Mesenchymal stem cell (in vitro differentiated cells and primary cell): ENCODE measurements around the gene TMEM81.

ENCODE experiments used
- DNase-seq: peaks from one replicate; pipeline ENCODE4 v3.0.0-alpha.2; 2013
- H2AFZ ChIP-seq: one replicate; pipeline ENCODE4 v1.6.1; 2013; ENCODE audit warnings: low read depth, mild to moderate bottlenecking, control low read depth, inconsistent platforms, low read length, moderate library complexity
- H2AK5ac ChIP-seq: 2 replicates; pipeline ENCODE4 v1.6.1; 2013; ENCODE audit warnings: low read length, moderate library complexity, mild to moderate bottlenecking, inconsistent platforms; ENCODE audit not compliant: severe bottlenecking
- H2BK120ac ChIP-seq: one replicate; pipeline ENCODE4 v1.6.1; 2013; ENCODE audit warnings: low read depth, mild to moderate bottlenecking, inconsistent platforms, low read length, moderate library complexity
- H2BK12ac ChIP-seq, 2 experiments: one replicate each; pipeline ENCODE4 v1.6.1; 2013; ENCODE audit warnings: inconsistent platforms in 2 of 2, low read length in 2 of 2, mild to moderate bottlenecking in 2 of 2, moderate library complexity in 2 of 2, control low read depth in 1 of 2
- H2BK15ac ChIP-seq: one replicate; pipeline ENCODE4 v1.6.1; 2013; ENCODE audit warnings: mild to moderate bottlenecking, low read depth, inconsistent platforms; ENCODE audit not compliant: poor library complexity, severe bottlenecking
- H2BK5ac ChIP-seq: 2 replicates; pipeline ENCODE4 v1.6.1; 2013; ENCODE audit warnings: low read depth, mild to moderate bottlenecking, low read length, control low read depth, inconsistent platforms; ENCODE audit not compliant: poor library complexity, severe bottlenecking
- H3K14ac ChIP-seq, 2 experiments: one replicate each; pipeline ENCODE4 v1.6.1; 2013; ENCODE audit warnings: inconsistent platforms in 2 of 2, low read length in 2 of 2, control low read depth in 1 of 2, mild to moderate bottlenecking in 1 of 2, moderate library complexity in 1 of 2
- H3K18ac ChIP-seq, 2 experiments: one replicate each; pipeline ENCODE4 v1.6.1; 2013; ENCODE audit warnings: inconsistent platforms in 2 of 2, low read length in 2 of 2, control low read depth in 1 of 2, low read depth in 1 of 2, mild to moderate bottlenecking in 1 of 2
- H3K23ac ChIP-seq, 2 experiments: one replicate each; pipeline ENCODE4 v1.6.1; 2013; ENCODE audit warnings: inconsistent platforms in 2 of 2, low read length in 2 of 2, mild to moderate bottlenecking in 2 of 2, moderate library complexity in 2 of 2, control low read depth in 1 of 2
- H3K27ac ChIP-seq: 2 replicates; pipeline ENCODE4 v1.5.1; 2013; ENCODE audit warnings: mild to moderate bottlenecking, moderate library complexity, low read length, control low read depth, inconsistent platforms; ENCODE audit not compliant: poor library complexity, severe bottlenecking
- H3K27me3 ChIP-seq, 2 experiments: 2 replicates each; pipeline versions ENCODE4 v1.6.1 to v1.7.0; 2013; ENCODE audit warnings: low read length in 2 of 2, mild to moderate bottlenecking in 2 of 2, moderate library complexity in 2 of 2, control low read depth in 1 of 2, inconsistent platforms in 1 of 2; ENCODE audit not compliant: control insufficient read depth in 1 of 2, insufficient read depth in 1 of 2
- H3K36me3 ChIP-seq, 2 experiments: 2 replicates each; pipeline versions ENCODE4 v1.6.1 to v1.7.0; 2013; ENCODE audit warnings: low read length in 2 of 2, control low read depth in 1 of 2, inconsistent platforms in 1 of 2, low read depth in 1 of 2, mild to moderate bottlenecking in 1 of 2; ENCODE audit not compliant: insufficient read depth in 2 of 2, control insufficient read depth in 1 of 2
- H3K4ac ChIP-seq, 2 experiments: one replicate each; pipeline ENCODE4 v1.6.1; 2013; ENCODE audit warnings: inconsistent platforms in 2 of 2, low read length in 2 of 2, mild to moderate bottlenecking in 2 of 2, moderate library complexity in 2 of 2, control low read depth in 1 of 2, low read depth in 1 of 2
- H3K4me1 ChIP-seq: 2 replicates; pipeline ENCODE4 v1.6.1; 2013; ENCODE audit warnings: low read depth, low read length, control low read depth; ENCODE audit not compliant: control insufficient read depth, insufficient read depth
- H3K4me2 ChIP-seq: 2 replicates; pipeline ENCODE4 v1.6.1; 2013; ENCODE audit warnings: low read length, mild to moderate bottlenecking, inconsistent platforms; ENCODE audit not compliant: poor library complexity, severe bottlenecking
- H3K4me3 ChIP-seq, 2 experiments: 2 replicates each; pipeline versions ENCODE4 v1.5.1 to v1.7.0; 2013; ENCODE audit warnings: low read length in 2 of 2, mild to moderate bottlenecking in 2 of 2, control low read depth in 1 of 2, low read depth in 1 of 2; ENCODE audit not compliant: insufficient read depth in 1 of 2
- H3K79me1 ChIP-seq: replicated peaks from 2 replicates; pipeline ENCODE4 v1.6.1; 2013; ENCODE audit warnings: mild to moderate bottlenecking, control low read depth, low read length, inconsistent platforms; ENCODE audit not compliant: poor library complexity, severe bottlenecking
- H3K9ac ChIP-seq: 2 replicates; pipeline ENCODE4 v1.7.0; 2013; ENCODE audit warnings: mild to moderate bottlenecking, low read length, moderate library complexity
- H3K9me3 ChIP-seq: 2 replicates; pipeline ENCODE4 v1.7.0; 2013; ENCODE audit warnings: mild to moderate bottlenecking, low read length; ENCODE audit not compliant: control insufficient read depth
- H4K8ac ChIP-seq: one replicate; pipeline ENCODE4 v1.6.1; 2013; ENCODE audit warnings: inconsistent platforms, mild to moderate bottlenecking, low read length, moderate library complexity
- H4K91ac ChIP-seq: one replicate; pipeline ENCODE4 v1.6.1; 2013; ENCODE audit warnings: mild to moderate bottlenecking, low read length, inconsistent platforms
- WGBS: methylation state at CpG from one replicate; pipeline ENCODE4 v1.1.7; 2013; ENCODE audit warnings: mixed read lengths; 5-methylcytosine and 5-hydroxymethylcytosine counted together

The TMEM81 gene

GRCh38 chr1:205059660-205060059, 24.6 kb downstream of the TMEM81 start:
- H3K9ac ChIP-seq = no peak overlapping the region

GRCh38 chr1:205058853-205059252, 25.4 kb downstream of the TMEM81 start:
- no peaks in the 10 kb centered on the region for H3K36me3 ChIP-seq
- H2BK120ac ChIP-seq = no peak overlapping the region
- H2BK5ac ChIP-seq = no peak overlapping the region
- H3K18ac ChIP-seq = no peak overlapping the region
- H3K4me1 ChIP-seq = peaks cover 6% of the 10 kb centered on the region
- no peak overlapping the region for H3K4me2 ChIP-seq
- H2BK12ac ChIP-seq = no peak overlapping the region
- no peak overlapping the region for H4K91ac ChIP-seq
- no peak overlapping the region for H3K27ac ChIP-seq
- H2AFZ ChIP-seq = no peak overlapping the region
- no peak overlapping the region for H2BK15ac ChIP-seq
- H3K27me3 ChIP-seq = peaks cover 32 to 59% of the 10 kb centered on the region in 2 experiments
- no peak overlapping the region for H3K14ac ChIP-seq
- WGBS = 92% methylated on average over 12 of the region's 12 CpGs
- no peak overlapping the region for H3K23ac ChIP-seq
- no peaks in the 10 kb centered on the region for H3K9me3 ChIP-seq
- no peak overlapping the region for H4K8ac ChIP-seq
- DNase-seq = no peak
- no peak overlapping the region for H3K4me3 ChIP-seq
- H3K9ac ChIP-seq = no peak overlapping the region
- no peak overlapping the region for H3K4ac ChIP-seq
- H2AK5ac ChIP-seq = no peak overlapping the region
- H3K79me1 ChIP-seq = no peaks in the 10 kb centered on the region

More at GRCh38 chr1:205059660-205060059, 24.6 kb downstream of the TMEM81 start:
- Histone ChIP-seq H3K4ac (no peak overlapping the region), H3K4me3 (no peak overlapping the region), H3K14ac (no peak overlapping the region), H2BK120ac (no peak overlapping the region), H4K91ac (no peak overlapping the region), H3K9me3 (no peaks in the 10 kb centered on the region), H2BK12ac (no peak overlapping the region), H3K4me2 (no peak overlapping the region), H3K79me1 (no peaks in the 10 kb centered on the region), H3K4me1 (peaks cover 6% of the 10 kb centered on the region), H2AFZ (no peak overlapping the region), H2BK5ac (no peak overlapping the region), H2BK15ac (no peak overlapping the region), H3K18ac (no peak overlapping the region), H3K36me3 (no peaks in the 10 kb centered on the region), H2AK5ac (no peak overlapping the region), H3K27me3 (peaks cover 24 to 59% of the 10 kb centered on the region in 2 experiments), H3K27ac (no peak overlapping the region), H3K23ac (no peak overlapping the region), H4K8ac (no peak overlapping the region)
- 84% methylated on average over 6 of the region's 6 CpGs for WGBS
- no peak for DNase-seq

- H2BK12ac ChIP-seq = no peak overlapping the region
These were observed 26.3 kb downstream of the TMEM81 start for GRCh38 chr1:205057808-205058575.

GRCh38 chr1:205056956-205057568, 27.2 kb downstream of the TMEM81 start:
- Histone ChIP-seq H3K4me1 (peaks cover 6% of the 10 kb centered on the region), H2AK5ac (no peak overlapping the region), H4K8ac (no peak overlapping the region), H2AFZ (no peak overlapping the region), H3K14ac (no peak overlapping the region), H3K18ac (no peak overlapping the region), H2BK120ac (no peak overlapping the region), H4K91ac (no peak overlapping the region), H3K36me3 (no peaks in the 10 kb centered on the region), H3K9me3 (no peaks in the 10 kb centered on the region), H3K9ac (no peak overlapping the region), H3K27me3 (peaks cover 44 to 64% of the 10 kb centered on the region in 2 experiments), H3K23ac (no peak overlapping the region), H3K4me3 (no peak overlapping the region), H3K4me2 (no peak overlapping the region), H3K79me1 (no peaks in the 10 kb centered on the region), H2BK5ac (no peak overlapping the region), H3K27ac (no peak overlapping the region), H2BK15ac (no peak overlapping the region), H2BK12ac (no peak overlapping the region), H3K4ac (no peak overlapping the region)
- 81% methylated on average over 6 of the region's 6 CpGs for WGBS
- no peak for DNase-seq

More at GRCh38 chr1:205057808-205058575, 26.3 kb downstream of the TMEM81 start:
- Histone ChIP-seq H3K36me3 (no peaks in the 10 kb centered on the region), H4K91ac (no peak overlapping the region), H2BK5ac (no peak overlapping the region), H3K79me1 (no peaks in the 10 kb centered on the region), H3K4me3 (no peak overlapping the region), H3K27me3 (peaks cover 35 to 63% of the 10 kb centered on the region in 2 experiments), H3K4me1 (peaks cover 6% of the 10 kb centered on the region), H3K4ac (no peak overlapping the region), H3K9me3 (no peaks in the 10 kb centered on the region), H3K18ac (no peak overlapping the region), H2BK120ac (no peak overlapping the region), H3K9ac (no peak overlapping the region), H3K27ac (no peak overlapping the region), H4K8ac (no peak overlapping the region), H2AFZ (no peak overlapping the region), H2AK5ac (no peak overlapping the region), H3K14ac (no peak overlapping the region), H2BK15ac (no peak overlapping the region), H3K4me2 (no peak overlapping the region), H3K23ac (no peak overlapping the region)
- 86% methylated on average over 19 of the region's 19 CpGs for WGBS
- DNase-seq = no peak
